Left lobe of liver (tissue), 1 donor: ENCODE measurements around the gene CYS1. TPM values are rescaled to one million over a fixed set of nuclear protein-coding genes. Genes with fewer than 3 reads are reported as not detected.

Experiments
- total RNA-seq: library from RNA; stranded (reverse); gene quantifications from one replicate; pipeline ENCODE4 v1.2.1, GENCODE V29; 2021
- donor health status: DM: no; HTN: yes; CAD: no.

Gene CYS1
- total RNA-seq, 1 donor from 2014 or later, result 0.65 TPM

Other genes with a start within 250 kb of the CYS1 start
- gene TAF1B, start 236.9 kb downstream of the CYS1 start, total RNA-seq, result 5.7 TPM
- gene GRHL1, start 128.7 kb downstream of the CYS1 start, total RNA-seq, result 4.7 TPM
- gene KLF11, start 36.9 kb downstream of the CYS1 start, total RNA-seq, result 12.2 TPM
- 2.7 TPM for gene RRM2, start 42.3 kb upstream of the CYS1 start, total RNA-seq
- 27.5 TPM for gene HPCAL1, start 222.5 kb upstream of the CYS1 start, total RNA-seq